HG02885 (cell line): ENCODE measurements around the gene BRD3.
A peak's percentile ranks its signal among the peaks of the same experiment; 100 is the strongest.

Experiments used
- ATAC-seq: cut with Tn5 transposase; IDR thresholded peaks from one replicate; pipeline ENCODE4 v1.9.1; 2021; ENCODE audit warnings: mild to moderate bottlenecking; ENCODE audit not compliant: unreplicated experiment, poor library complexity

BRD3 gene

DNA sequence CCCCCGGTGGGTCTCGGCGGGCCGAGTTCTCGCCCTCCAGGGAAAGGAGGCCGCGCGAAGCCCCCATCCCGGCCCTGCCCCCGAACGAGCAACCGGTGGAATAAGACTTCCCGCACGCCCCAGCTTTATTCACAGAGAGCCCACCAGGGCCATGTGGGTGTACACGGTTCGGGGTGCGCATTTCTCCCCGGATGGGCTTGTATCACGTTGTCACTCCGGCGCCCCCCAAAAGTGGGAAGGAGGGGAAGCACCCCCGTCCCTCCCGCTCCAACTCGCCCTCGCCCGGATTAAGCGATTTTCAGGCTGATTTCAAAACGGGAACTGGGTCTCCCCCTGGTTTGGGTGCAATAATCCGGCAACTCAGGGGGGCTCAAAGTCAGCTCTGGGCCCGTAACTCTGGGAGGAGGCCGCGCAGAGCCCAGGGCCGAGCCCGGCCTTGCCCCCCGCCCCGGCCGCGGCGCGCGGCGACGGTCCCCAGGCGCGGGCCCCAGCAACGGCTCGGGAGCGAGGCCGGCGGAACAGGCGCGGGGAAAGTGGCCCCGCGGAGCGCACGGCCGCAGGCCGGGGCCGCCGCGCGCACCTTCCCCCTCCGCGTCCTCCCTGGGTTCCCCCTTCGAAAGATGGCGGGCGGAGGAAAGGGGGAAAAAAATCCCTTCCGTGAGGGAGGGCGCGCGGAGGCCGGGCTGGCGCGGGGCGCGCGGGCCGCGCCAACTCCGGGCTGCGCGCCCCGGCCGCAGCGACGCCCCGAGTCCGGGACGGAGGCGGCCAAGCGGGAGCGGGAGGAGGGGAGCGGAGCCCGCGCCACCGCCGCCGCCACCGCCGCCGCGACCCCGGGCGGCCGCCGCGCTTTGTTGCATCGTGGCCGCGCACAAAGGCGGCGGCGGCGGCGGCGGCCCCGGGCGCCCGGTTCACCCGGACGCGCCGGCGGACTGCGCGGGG lies 644 bp downstream of the BRD3 start:
- ATAC-seq = peak; percentile 21

DNA sequence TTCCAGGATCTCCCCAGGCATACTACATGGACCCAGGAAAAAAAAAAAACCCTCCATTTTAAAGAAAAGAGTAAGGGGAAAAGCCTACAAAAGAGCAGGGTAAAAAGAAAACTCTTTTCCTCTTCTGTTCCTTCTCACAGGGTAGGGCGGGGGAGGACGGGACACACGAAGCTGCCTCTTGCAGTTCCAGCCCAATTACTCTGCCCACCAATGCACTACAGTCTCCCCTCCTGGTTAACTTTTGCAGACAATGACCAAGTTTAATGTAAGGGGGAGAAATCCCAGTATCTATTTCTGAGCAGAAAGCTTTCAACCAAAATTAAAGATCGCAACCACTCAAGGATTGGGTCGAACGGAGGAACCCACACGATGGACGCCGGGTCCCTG lies 1.3 kb downstream of the BRD3 start:
- no peak for ATAC-seq

DNA sequence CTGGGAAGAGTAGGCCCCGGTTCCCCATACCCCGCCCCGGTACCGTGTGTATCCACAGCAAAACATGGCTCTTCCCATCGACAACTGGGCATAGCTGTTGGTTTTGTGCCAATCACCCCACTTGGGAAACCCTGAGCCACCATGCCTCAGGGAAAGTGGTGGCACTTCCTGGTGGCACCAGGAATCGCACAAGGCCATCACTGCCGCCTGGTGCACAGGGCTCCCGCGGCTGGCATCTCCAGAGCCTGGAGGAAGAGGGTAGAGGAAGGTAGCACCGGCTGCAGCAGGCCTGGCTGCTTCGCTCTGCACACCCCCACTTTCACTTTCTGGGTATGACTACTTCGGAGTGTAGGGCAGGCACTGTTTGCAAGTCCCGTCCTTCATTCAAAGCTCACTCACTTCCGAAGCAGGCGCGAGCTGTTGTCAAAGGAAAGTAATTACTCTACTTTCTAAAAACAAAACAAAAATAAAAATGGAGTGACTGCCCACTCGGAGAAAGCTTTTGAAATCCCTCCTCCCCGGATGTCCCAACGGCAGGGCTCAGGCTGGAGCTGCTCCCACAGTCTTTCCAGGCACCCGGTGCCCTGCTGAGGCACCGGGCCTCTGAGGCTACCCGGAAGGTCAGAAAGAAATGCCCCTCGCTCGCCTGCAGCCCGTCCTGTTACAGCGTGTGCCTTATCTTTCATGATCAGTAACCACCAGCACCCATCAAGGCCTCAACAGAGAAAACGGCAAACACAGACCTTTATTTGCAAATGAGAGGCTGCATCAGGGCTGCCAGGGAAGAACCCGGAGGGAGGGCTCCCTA lies 2.0 kb downstream of the BRD3 start:
- peak; percentile 27 for ATAC-seq

DNA sequence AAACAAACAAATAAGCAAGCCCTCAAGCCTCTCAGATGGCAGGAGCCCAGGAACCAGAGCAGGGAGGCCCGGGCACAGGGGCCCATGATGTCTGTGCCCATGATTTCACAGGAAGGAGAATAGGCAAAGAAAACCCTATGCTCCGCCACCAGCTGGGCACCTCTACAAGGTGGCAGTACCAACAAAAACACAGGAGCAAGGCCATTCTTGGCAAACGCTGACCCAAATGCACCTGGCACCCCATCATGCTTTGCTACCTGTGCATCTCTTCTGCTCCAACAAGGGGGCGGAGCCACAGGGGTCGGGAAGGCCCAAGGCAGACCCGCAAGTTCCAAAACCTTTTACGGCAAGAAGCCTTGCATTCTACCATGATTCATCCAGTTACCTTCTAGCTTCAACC lies 3.1 kb downstream of the BRD3 start:
- ATAC-seq = no peak

DNA sequence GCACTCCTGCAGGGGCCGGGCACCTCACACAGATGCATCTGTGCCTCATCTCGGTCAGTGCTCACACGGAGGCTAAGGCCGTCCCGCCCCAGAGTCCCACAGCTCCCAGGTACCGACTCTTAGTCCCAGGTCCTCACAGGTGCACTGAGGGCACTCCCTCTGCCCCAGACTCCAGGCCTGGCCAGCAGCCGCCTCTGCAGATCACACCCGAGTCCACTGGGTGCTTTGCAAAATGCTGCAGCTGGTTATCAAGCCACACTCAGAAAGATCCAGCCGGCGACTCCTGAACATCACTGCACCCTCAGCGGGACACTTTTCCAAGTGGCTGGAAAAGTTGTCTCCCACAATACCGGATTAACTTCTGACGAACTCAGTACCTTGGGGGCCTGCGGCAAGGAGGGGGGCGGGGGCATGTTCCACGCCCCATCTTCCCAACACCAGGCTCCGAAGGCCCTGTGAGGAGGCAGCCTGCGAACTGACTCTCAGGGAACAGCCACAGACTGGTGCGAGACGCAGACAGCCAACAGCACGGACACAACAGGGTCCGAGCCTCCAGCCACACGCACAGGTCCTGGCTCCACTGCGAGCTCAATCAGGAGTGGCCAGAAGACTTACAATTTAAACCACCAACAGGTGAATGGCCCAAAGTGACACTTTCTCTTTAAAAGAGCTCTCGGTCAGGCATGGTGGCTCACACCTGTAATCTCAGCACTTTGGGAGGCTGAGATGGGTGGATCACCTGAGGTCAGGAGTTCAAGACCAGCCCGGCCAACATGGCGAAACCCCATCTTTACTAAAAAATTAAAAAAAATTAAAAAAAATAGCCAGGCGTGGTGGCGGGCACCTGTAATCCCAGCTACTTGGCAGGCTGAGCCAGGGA lies 4.0 kb downstream of the BRD3 start:
- ATAC-seq = no peak

DNA sequence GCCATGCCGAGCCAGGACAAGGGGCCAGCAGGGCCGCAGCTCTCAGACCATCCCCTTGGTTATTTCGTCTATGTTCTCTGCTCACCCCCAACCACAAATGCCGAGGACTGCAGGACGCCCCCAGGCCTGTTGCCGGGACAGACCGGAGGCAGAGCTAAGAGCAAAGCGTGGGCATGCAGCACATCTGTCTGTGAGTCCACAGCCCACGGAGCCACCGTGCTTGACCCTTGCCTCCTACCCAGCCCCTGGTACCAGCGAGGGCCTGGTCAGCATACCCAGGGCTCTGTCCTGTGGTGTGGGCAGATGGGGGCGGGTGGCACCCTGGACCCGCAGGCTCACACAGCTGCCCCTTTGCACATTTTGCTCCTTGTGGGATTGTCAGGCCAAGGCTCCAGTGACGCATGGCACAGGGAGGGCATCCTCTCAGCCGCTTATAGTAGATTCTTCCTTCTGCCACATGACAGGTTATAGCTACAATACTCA lies 4.7 kb downstream of the BRD3 start:
- no peak for ATAC-seq

DNA sequence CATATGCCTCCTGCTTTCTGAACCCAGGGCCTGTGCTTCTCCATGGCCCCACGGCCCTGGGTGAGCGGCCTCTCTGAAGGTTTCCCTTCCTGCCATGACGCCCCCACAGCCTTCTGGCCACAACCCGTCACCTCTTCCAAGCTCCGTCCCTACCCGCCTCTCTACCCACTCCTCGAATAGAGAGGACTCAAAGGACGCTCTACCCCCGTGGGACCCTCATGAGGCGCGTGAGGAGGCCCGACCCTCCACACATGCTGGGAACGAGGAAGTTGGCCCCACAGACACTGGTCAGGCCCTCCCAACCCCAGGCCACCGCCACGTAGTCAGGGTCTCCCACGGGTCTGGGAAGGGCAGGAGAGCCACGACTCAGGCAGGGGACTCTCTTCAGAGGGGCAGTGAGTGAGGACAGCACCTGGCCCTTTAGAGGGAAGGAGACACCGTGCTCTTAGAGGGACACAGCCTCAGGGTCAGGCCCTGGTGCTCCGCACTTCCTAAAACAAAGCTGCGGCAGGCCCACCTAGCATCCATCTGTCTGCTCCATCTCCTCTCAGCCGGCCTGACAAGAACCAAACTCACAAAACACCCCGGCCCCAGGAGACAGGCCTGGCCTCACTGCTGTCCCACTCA lies 5.3 kb downstream of the BRD3 start:
- no peak for ATAC-seq

DNA sequence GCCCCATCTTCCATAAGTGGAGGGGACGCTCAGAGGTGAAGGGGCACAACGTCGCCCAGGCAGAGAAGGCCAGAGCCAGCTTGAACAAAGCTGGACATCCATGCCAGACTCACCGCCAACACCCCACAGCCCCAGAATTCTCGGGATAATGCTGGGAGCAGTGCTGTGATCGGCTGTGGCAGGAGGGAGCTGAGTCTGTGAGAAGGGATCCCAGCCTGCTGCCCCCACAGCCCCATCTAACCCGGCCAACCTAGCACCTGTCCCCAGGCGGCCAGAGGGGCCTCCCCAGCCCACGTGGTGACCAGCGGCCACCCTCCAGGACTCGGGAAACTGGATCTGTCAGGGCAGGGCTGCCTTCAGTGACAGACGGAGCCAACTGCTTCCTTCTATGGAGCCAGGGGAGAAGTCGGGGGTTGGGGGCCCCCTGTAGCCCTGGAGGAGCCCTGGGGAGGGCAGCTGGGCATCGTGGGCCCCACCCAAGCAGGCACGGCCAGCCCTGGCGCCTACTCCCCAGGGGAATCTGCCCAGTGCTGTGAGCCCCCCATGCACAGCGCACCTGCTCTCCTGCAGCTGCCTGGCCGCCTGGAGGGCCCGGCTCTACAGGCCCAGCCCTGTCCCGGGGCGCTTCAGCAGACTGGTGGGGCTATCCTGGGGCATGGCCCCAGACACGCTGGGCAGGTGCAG lies 6.0 kb downstream of the BRD3 start:
- no peak for ATAC-seq

DNA sequence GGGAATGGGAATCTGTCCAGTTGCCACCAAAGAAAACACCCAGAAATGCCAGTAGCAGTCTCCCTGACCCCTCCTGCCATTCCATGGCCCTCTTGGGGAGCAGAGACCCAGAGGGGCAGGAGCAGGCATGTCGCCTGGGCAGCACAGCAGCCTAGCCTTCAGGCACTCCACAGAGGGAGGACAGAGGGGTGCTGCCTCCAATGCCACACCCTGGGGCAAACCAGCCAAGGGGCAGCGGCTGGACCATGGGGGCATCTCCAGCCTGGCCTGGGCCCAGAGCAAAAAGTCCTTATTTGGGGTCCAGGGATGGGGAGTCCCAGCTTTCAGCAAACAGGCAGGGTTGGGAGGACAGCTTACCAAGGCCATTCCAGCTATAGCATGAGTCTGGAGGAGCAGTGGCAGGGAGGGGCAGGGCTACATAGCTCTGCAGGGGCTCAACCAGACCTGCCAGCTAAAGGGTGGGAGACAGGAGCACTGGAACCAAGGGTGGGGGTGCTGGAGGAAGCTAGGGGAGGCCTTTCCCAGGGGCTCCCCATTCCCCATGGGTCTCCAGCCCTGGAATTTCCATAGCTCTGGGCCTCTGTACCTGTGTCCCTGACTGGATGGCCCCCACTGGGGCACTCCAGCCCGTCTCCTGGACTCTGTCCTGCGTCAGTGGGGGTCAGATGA lies 6.7 kb downstream of the BRD3 start:
- no peak for ATAC-seq

DNA sequence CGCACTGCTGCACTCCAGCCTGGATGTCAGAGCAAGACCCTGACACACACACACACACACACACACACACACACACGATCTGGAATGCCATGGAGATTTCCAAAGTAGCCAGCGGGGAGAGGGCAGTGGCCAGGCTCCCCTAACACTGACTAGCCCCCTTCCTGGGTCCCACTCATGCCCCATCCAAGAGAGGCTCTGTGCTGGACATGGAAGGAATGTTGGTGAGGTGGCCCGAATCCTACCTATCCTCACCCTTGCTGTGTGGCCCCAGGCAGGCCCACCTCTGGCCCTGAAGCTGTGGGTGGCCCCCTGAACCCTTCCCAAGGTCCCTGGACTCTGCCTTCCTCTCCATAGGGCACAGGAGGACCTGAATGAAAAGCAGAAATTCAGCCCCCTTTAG lies 7.3 kb downstream of the BRD3 start:
- no peak for ATAC-seq

DNA sequence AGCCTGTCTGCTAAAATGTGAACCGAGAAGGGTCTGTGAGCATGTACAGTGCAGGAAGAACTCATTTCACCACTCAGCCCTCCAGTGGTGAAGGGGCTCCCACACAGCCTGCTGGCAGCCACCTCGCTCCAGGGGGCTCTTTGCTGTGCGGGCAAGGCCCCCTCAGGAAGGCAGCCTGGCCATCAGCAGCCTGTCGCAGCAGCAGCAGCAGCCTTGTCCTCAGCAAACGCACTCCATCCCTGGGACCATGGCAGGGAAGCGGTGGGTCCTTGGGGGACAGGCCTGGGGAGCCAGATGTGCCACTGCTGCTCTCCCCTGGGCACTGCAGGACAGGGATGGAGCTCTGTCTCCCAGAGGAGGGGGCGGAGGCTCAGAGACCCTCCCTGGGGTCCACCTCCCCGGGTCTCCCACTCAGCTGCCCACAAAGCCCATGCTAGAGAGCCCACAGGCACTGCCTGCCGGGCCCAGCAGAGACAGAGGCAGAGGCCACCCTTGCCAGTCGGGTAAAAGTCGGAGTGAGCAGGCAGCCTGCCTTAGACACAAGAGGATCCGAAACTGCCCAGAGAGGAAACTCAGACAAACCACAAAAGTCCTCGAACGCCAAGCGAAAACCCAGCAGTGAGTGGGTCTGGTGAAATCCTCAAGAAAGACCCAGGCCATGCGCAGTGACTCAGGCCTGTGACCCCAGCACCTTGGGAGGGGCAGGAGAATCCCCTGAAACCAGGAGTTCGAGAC lies 8.0 kb downstream of the BRD3 start:
- ATAC-seq = peak; percentile 64

DNA sequence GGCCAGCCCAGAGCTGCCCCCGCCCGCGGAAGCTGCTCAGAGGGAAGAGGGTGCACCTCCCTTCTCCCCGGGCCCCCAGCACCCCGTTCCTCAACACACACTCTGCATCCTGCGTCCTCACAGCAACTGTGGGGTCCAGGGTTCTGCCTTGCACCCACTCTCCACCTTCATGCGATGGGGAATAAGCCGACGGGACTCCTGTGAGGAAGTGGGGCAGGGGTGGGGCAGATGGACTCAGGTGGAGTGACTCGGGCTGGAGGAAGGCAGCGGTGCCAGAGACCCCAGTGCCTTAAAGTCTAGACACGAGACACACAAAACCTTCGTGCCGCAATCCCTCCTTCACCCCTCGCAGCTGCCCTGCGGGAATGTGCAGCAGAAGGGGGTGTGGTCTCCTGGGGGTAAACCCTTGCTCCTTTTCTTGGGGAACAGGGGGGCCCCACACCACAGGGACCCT lies 8.6 kb downstream of the BRD3 start:
- no peak for ATAC-seq

DNA sequence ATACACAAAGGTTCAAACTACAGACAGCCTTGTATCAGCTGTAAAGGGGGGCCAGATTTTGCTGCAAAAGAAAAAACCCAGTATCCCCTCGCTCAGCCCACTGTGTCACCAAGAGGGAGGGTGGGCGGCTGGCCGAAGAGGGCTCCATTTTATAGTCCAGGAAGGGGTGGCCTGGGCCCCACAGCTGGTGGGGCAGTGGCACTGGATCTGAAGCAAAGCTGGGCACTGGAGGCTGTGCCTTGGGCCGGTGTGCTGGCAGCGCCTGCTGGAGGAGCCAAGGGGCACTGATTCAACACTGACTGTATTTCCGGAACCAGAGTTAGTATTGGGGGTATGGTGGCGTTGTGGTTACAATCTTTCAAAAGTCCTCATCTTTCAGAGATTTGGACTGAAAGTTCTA lies 9.1 kb downstream of the BRD3 start:
- no peak for ATAC-seq

DNA sequence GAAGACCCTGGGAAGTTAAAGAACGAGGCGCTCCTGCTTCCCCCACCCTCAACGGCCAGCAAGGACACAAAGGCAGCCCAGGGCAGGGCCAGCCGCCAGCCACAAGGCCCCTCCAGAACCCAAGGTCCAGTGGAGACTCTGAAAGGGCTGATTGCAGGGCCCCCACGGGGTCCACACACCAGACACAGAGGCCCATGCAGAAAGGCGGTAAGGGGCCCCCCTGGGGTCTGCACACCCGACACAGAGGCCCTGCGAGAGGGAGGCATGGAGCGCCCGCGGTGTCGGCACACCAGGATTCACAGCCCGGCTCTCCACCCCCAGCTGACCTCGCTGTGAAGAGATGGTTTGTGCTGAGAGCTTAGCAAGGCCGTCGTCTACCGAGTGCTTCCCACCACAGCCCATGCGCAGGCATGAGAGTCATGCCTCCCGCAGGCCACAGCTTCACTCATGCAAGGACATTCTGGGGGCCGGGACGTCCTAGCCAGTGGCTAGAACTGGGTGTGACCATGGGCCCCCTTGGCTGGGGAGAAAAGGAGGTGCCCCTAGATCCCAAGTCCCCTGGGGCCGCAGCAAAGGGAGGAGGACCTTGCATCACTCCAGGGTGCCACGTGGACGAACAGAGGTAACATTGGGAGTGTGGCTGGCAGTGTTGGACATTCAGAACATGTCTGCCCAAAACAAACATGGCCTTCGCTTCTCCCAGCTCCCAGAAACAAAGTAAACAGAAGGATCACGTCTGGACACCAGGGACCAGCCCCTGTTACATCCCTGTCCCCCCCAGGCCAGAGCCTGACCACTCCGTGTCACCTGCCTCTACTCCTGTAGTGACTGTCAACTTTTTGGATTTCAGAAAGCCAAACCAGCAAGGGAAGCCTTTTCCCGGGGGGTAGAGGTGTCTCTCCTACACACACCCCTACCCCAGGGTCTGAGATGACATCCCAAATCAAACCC lies 9.8 kb downstream of the BRD3 start:
- no peak for ATAC-seq

DNA sequence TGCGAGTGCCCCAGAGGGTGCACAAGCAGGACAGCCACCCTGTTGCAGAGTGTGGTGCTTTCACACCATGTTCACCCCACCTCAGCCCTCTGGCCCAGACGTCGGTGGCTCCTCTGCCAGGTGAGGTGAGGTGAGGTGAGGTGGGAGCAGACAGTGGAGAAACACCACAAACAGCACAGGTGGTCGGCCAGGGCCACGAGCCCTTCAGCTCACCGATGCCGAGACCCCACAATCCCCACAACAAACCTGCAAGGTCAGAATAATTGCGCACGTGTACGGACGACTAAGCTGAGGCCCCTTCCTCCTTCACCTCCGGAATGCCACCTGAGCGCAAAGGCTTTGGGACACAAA lies 10.5 kb downstream of the BRD3 start:
- ATAC-seq = no peak

DNA sequence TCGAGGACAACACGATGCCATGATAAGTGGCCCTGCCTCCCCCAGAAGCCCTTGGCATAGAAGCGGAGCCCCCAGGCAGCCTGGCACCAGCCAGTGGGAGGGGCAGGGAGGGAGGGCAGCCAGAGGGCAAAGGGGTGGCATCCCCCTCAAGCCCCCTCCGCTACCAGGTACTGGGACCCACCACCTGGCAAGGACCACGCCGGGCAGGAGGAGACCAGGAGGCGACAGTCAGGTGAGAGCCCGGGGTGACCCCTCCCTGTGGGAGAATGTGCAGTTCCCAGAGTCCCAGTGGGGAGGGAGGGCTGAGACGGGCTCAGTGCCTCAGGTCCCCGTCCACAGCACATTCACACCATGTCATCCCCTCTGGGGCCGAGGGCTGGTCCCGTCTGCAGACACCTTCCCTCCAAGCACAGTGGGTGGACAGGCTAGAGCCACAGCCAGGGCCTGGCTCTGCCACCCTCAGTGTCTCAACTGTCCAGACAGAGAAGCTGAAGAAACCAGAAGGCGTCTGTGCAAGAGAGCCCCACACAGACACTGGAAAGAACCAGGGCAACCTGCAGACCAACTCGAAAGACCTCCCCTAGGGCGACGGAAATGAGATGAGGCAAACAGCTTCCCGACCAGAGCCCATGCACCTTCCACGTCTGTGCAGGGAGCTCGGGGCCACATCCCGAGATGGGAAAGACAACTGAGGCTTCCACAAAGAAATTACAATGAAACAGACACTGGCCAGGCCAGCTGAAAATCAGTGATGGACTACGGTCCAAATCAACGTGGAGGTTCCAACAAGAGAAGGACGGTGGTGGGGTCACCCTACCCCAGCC lies 11.1 kb downstream of the BRD3 start:
- no peak for ATAC-seq
